SHP77 treated with DMSO at 0.1 percent for 48 hours (cell line): ENCODE data around the gene TRMT112.

ENCODE experiments used
- DNase-seq: peaks from one replicate; lab custom pipeline; 2025; lab: John Stamatoyannopoulos, UW

Gene TRMT112

GRCh38 chr11:64317325-64317960 lies at the start of gene TRMT112:
Gene TRMT112 (minus strand): TSS chr11:64317559. CDS start chr11:64317526, 33 bp downstream.
- DNase-seq, result peak; percentile 95

- DNase-seq, result no peak
Observed at GRCh38 chr11:64366751-64367150, 49.4 kb upstream of the TRMT112 start.

- DNase-seq, result no peak
Observed at GRCh38 chr11:64364911-64365310, 47.6 kb upstream of the TRMT112 start.

- DNase-seq, result no peak
Observed at GRCh38 chr11:64364435-64364834, 47.1 kb upstream of the TRMT112 start.

GRCh38 chr11:64362339-64362738 lies 45.0 kb upstream of the TRMT112 start:
- DNase-seq, result no peak

GRCh38 chr11:64361659-64362058 lies 44.3 kb upstream of the TRMT112 start:
- DNase-seq, result no peak

- no peak for DNase-seq
Observed at GRCh38 chr11:64360448-64360921, 43.1 kb upstream of the TRMT112 start.

- DNase-seq, result no peak
Observed at GRCh38 chr11:64359712-64360445, 42.5 kb upstream of the TRMT112 start.

GRCh38 chr11:64358907-64359711 lies 41.8 kb upstream of the TRMT112 start, which contains the start of gene RPS6KA4:
Gene RPS6KA4 (plus strand): TSS chr11:64359162. CDS start chr11:64359236, 74 bp downstream.
- no peak for DNase-seq

GRCh38 chr11:64358536-64358906 lies 41.2 kb upstream of the TRMT112 start:
- DNase-seq, result no peak

- no peak for DNase-seq
Observed at GRCh38 chr11:64357904-64358535, 40.7 kb upstream of the TRMT112 start.

- no peak for DNase-seq
Observed at GRCh38 chr11:64357446-64357845, 40.1 kb upstream of the TRMT112 start.

GRCh38 chr11:64356498-64357411 lies 39.4 kb upstream of the TRMT112 start:
- DNase-seq, result peak; percentile 22

- peak; percentile 48 for DNase-seq
Observed at GRCh38 chr11:64355078-64355940, 38.0 kb upstream of the TRMT112 start.

GRCh38 chr11:64353715-64354506 lies 36.6 kb upstream of the TRMT112 start:
- no peak for DNase-seq

GRCh38 chr11:64352995-64353714 lies 35.8 kb upstream of the TRMT112 start:
- DNase-seq, result peak; percentile 65

- DNase-seq, result no peak
Observed at GRCh38 chr11:64352099-64352994, 35.0 kb upstream of the TRMT112 start.
